Hepatocyte (in vitro differentiated cells): ENCODE measurements around the gene CDK10.

Source experiments
- EZH2 ChIP-seq: fragments of 200-600 bp; sonication (generic); IDR thresholded peaks from 2 replicates; pipeline ENCODE4 v1.6.1; 2016; ENCODE audit warnings: antibody characterized with exemption, mild to moderate bottlenecking, borderline replicate concordance
- TF ChIP-seq, protein P1 (sequence below): fragments of 200-600 bp; sonication (generic); IDR thresholded peaks from 2 replicates; pipeline ENCODE4 v1.5.1; 2016; ENCODE audit warnings: antibody characterized with exemption, mild to moderate bottlenecking; ENCODE audit not compliant: poor library complexity

- TF ChIP-seq, protein P1, sequence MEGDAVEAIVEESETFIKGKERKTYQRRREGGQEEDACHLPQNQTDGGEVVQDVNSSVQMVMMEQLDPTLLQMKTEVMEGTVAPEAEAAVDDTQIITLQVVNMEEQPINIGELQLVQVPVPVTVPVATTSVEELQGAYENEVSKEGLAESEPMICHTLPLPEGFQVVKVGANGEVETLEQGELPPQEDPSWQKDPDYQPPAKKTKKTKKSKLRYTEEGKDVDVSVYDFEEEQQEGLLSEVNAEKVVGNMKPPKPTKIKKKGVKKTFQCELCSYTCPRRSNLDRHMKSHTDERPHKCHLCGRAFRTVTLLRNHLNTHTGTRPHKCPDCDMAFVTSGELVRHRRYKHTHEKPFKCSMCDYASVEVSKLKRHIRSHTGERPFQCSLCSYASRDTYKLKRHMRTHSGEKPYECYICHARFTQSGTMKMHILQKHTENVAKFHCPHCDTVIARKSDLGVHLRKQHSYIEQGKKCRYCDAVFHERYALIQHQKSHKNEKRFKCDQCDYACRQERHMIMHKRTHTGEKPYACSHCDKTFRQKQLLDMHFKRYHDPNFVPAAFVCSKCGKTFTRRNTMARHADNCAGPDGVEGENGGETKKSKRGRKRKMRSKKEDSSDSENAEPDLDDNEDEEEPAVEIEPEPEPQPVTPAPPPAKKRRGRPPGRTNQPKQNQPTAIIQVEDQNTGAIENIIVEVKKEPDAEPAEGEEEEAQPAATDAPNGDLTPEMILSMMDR: no peak
- no peak for TF ChIP-seq EZH2
Observed at GRCh38 chr16:89645122-89645521, 41.4 kb upstream of the CDK10 start.
